Endothelial cell of umbilical vein (primary cell): ENCODE measurements around the gene RAB37.

Source experiments
- FOS ChIP-seq: IDR thresholded peaks from 2 replicates; pipeline ENCODE4 v1.6.1; 2011; ENCODE audit warnings: mild to moderate bottlenecking, low read length, moderate library complexity, borderline replicate concordance; ENCODE audit not compliant: insufficient read depth
- GATA2 ChIP-seq: IDR thresholded peaks from 2 replicates; pipeline ENCODE4 v1.7.0; 2011; ENCODE audit warnings: low read depth, mild to moderate bottlenecking, moderate library complexity, mixed read lengths, low read length; ENCODE audit not compliant: insufficient read length, insufficient read depth
- TF ChIP-seq, protein P1 (sequence below), 2 donors: IDR thresholded peaks; 1 replicate in 1 of 2; 2 replicates in 1 of 2; pipeline ENCODE4 v1.5.1; 2011; ENCODE audit warnings: low read length in 2 of 2, mild to moderate bottlenecking in 2 of 2, moderate library complexity in 2 of 2, control low read depth in 1 of 2, inconsistent platforms in 1 of 2, low read depth in 1 of 2; ENCODE audit not compliant: insufficient read depth in 1 of 2; ENCODE audit errors: extremely low read depth in 1 of 2

DNA sequence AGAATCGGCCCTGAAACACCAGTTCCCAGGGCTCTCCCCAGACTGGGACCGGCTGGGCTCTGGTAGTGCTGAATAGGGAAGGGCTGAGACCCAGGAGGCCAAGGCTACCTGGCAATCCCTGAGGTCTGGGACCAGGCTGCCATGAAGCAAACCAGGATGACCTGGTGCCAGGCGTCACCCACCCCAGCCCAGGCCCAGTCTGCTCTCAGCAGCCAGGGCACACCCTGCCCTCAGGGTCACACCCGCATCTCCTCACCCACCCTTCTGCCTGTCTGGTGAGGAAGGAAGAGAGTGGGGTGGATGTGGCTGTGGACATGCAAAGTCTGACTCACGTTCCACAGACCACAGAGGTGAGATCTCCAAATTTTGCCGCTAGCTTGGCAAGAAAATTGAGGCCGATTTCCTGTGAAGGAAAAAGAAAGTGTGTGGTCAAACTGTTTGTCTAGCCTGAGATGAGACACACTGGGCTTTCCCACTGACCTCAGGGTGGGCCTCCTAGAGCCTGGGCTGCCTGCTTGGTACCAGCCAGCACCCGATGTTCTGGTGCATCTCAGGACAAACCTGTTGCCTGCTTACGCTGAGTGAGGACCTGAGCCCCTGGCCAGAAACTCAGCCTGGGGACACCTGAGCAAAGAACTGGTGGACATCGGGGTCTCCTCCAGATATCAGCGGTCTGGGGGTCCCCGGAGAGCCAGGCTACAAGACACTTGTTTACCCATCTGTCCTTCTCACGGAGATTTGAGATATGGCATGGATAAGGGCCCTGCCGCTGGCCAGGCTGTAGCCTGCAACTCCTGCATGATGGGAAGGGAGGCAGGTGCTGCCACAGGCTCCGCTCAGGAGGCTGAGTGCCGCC lies 6.3 kb upstream of the RAB37 start:
- TF ChIP-seq, protein P1, sequence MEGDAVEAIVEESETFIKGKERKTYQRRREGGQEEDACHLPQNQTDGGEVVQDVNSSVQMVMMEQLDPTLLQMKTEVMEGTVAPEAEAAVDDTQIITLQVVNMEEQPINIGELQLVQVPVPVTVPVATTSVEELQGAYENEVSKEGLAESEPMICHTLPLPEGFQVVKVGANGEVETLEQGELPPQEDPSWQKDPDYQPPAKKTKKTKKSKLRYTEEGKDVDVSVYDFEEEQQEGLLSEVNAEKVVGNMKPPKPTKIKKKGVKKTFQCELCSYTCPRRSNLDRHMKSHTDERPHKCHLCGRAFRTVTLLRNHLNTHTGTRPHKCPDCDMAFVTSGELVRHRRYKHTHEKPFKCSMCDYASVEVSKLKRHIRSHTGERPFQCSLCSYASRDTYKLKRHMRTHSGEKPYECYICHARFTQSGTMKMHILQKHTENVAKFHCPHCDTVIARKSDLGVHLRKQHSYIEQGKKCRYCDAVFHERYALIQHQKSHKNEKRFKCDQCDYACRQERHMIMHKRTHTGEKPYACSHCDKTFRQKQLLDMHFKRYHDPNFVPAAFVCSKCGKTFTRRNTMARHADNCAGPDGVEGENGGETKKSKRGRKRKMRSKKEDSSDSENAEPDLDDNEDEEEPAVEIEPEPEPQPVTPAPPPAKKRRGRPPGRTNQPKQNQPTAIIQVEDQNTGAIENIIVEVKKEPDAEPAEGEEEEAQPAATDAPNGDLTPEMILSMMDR (IDR thresholded peaks at IDR 0.05; ENCODE audit: extremely low read depth in 1 of 2, insufficient read depth in 1 of 2, low read depth in 1 of 2, low read length in 2 of 2): no peak
- no peak for TF ChIP-seq FOS
- TF ChIP-seq GATA2: no peak
